NCI-H2196 (cell line): Measurements from ENCODE around the gene AARSD1.
"Not testable (repeated sequence)": the region's sequence is repeated elsewhere in the genome, so short reads cannot be mapped to it uniquely, and the experiment has no call there.

Experiments used
- DNase-seq: peaks from one replicate; lab custom pipeline; 2025; ENCODE audit not compliant: unreplicated experiment; lab: John Stamatoyannopoulos, UW

The AARSD1 gene

DNA sequence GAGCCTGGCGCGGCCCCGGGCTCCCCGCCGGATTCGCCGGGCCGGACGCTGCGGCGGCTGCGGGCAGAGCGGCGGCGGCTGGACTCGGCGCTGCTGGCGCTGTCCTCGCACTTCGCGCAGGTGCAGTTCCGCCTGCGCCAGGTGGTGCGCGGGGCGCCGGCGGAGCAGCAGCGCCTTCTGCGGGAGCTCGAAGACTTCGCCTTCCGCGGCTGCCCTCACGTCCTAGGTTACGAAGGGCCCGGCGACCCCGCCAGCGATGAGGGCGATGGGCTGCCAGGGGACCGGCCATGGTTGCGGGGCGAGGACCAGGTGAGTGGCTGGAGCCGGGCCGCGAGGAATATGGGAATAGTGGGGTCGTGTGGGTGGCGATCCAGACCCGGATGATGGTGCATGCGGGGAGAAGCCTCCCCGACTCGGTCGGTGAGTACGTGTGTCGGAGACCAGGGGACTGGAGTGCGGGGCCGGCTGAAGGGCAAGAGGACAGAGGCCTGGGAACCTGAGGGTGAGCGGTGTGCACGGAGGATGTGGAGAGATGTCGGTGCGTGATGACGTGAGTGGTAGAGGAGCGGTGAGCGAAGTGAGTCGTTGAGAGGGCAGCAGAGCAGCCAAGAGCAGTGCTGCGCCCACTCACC, 16.6 kb upstream of the AARSD1 start:
- DNase-seq = peak; percentile 10

DNA sequence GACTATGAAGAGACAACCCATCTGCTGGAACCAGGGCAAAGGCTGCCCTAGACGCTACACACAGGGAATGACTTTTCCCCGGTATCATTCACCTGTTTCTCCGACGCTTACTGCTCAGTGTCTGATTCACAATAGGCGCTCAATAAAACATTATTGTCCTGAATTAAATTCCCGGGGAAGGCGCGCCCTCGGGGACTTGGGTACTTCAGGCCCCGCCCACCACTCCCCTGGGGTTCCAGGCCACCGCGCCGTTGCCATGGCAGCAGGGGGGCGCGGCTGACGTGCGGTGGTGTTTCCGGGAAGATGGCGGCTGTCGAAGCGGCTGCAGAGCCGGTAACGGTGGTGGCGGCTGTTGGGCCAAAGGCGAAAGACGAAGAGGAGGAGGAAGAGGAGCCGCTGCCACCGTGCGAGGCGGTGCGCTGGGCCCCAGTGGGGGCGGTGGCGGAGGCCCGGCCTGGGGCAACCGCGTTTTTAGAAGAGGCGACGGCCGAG, 16.1 kb upstream of the AARSD1 start, which contains the start of gene RUNDC1:
Gene RUNDC1 (plus strand): TSS at position 292 of the 492 bp plus-strand sequence. CDS start 12 bp downstream, at position 304.
- peak; percentile 84 for DNase-seq

DNA sequence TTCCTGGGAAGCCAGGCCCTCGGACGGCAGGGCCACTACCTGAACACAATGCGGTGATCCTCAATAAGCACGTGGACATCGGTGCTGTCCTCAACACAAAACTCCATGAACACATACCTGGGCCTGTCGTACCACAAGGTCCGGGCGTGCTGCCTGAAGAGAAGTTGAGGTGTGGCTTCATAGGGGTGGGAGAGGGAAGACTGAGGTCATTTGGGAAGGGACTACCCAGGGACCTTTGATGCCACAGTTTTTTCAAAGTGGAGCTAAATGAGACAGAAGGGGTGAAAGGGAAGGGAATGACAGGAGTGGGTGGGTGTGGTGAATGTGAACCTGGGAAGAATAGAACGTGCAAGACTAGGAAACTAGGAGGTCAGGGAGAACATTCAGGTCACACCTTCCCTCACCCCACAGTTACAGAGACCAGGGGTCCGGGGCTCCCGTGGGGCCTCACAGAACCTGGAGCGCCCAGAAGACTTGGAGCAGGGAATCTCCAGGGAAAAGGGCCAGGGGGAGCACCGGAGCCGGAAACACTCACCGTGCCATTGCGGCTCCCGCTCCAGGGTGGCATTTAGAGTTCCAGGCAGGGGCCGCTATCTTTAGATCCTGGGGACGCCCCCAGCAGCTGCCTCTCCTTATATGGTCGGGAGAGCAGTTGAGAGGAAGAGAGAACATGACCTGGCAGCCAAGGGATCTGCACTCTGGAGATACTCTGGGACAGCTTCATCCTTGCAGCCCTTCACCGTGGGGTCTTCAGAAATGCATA, 15.4 kb upstream of the AARSD1 start, which contains the start of gene PTGES3L:
Gene PTGES3L (minus strand): TSS at position 570 of the 763 bp plus-strand sequence. CDS start 27 bp downstream, at position 543.
- DNase-seq = peak; percentile 29

DNA sequence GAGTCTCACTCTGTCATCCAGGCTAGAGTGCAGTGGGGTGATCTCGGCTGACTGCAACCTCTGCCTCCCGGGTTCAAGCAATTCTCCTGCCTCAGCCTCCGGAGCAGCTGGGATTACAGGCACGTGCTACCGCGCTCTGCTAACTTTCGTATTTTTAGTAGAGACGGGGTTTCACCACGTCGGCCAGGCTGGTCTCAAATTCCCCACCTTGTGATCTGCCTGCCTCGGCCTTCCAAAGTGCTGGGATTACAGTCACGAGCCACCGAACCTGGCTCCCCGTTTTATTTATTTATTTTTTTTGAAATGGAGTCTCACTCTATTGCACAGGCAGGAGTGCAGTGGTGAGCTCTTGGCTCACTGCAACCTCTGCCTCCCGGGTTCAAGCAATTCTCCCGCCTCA, 11.4 kb upstream of the AARSD1 start:
- not testable (repeated sequence) for DNase-seq

DNA sequence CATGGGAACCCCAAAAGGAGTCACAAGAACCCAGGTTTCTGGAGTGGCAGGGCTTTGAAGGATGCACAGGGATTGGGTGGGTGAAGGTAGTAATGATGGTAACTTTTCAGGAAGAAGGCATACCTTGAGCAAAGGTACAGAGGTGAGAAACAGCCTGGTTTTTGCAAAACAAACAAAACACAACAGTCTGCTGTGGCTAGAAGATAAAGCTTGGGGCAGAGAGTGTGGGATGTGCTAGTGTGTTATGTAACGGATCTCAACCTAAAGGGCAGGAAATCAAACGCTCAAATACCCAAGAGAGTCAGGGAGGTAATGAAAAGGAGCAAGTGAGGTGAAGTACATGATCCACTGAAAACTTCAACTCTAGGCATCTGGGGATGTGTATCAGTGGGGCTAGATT, 11.0 kb upstream of the AARSD1 start:
- DNase-seq = no peak

DNA sequence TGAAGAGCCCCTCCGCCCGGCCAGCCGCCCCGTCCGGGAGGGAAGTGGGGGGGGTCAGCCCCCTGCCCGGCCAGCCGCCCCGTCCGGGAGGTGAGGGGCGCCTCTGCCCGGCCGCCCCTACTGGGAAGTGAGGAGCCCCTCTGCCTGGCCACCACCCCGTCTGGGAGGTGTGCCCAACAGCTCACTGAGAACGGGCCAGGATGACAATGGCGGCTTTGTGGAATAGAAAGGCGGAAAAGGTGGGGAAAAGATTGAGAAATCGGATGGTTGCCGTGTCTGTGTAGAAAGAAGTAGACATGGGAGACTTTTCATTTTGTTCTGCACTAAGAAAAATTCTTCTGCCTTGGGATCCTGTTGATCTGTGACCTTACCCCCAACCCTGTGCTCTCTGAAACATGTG, 9.1 kb upstream of the AARSD1 start:
- not testable (repeated sequence) for DNase-seq

DNA sequence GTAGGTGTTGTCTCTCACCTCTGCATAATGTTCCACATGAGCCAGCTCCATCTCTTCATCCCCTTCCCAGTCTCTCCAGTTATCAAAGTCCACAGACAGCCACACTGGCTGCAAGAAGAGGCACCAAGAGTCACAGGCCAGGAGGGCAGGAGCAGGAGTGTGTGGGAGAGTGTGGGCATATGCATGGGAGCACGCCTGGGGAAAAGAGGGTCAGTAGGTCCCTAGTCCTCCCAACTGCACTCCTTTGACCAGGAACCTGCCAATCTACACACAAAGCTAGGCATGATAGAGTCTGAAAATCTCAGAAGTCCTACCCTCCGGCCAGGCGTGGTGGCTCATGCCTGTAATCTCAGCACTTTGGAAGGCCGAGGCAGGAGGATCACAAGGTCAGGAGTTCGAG, 7.3 kb upstream of the AARSD1 start:
- DNase-seq = no peak

- DNase-seq = peak; percentile 9
Measured at GRCh38 chr17:42969001-42969581, 4.8 kb upstream of the AARSD1 start.

- no peak for DNase-seq
Measured at GRCh38 chr17:42967925-42968324, 3.7 kb upstream of the AARSD1 start.

DNA sequence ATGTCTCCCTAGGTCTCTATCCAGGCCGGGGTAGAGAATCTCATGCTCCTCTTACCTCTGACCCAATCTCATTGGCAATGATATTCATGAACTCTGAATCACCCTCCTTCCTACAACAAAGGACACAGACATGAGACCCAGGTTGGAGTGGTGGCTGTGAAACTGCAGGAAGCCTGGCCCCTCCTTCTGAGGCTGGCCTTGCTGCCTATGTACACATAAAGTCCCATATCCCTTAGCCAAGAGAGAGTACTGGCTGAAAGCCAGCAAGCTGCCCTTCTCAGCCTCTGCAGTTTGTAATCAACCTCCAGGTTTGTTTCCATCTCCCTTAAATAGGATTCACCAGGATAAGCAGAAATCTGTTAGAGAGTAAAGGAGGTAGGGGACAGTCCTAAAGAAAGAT, 10.6 kb downstream of the AARSD1 start:
- DNase-seq = peak; percentile 54

DNA sequence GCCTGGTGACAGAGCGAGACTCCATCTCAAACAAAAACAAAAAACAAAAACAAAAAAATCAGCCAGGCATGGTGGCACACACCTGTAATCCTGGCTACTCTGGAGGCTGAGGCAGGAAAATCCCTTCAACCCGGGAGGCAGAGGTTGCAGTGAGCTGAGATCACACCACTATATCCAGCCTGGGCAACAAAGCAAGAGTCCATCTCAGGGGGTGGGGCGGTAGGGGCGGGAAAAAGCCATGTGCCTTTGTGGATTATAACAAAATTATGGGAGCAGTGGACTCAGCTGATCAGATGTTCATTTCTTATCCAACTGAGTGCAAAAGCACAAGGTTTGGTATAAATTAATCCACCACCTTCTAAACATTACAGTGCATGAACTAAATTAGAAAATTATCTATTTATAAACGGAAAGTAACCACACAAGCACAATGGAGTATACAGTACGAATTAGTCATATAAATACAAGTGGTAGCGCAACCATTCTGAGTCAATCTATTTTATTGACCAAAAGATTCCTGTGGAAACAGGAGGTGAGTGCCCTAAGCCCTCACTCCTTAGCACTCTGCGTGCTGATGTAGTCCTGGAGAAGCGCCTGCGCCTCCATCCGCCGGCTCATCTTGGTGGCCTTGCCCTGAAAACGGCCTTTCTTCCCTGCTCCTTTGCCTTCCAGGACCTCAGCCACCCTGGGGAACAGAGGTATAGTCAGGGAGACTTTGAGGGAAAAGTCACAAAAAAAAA, 14.0 kb downstream of the AARSD1 start:
- DNase-seq = no peak

DNA sequence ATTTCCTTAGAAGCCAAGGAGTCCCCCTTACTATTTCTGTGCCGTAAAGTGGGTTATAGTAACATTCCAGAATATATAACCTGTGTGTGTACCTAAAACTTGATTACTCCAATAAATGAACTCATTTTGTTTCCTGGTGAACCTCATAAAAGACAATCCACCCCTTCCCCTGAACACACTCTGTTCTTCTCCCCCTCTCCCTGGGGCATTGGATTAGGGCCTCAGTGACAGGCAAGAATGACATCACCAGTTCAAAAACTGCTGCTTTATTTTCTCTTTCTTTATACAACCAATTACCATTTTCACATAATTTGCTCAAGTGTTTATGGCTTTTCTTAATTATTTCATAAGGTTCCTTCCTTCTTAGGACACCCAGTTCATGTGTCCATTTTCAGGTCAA, 17.4 kb downstream of the AARSD1 start:
- DNase-seq = no peak

GRCh38 chr17:42944211-42944610, 20.0 kb downstream of the AARSD1 start:
- DNase-seq = no peak

GRCh38 chr17:42937712-42938596, 26.3 kb downstream of the AARSD1 start:
- DNase-seq = peak; percentile 14

DNA sequence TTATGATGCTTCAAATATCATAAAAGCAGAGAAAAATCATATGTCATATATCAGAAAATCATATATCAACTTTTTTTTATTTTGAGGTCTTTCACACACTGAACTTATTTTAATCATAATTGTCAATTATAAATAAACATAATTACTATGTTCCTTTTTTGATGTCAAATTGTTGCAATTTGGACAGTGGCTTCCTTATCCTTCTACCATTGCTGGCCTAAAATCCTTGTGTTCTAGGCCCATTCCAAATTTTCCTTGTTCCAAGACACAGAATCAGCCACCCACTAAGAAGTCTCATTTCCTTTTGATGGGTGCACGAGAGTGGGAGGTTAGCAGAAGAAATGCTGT, 34.8 kb downstream of the AARSD1 start:
- DNase-seq = no peak

DNA sequence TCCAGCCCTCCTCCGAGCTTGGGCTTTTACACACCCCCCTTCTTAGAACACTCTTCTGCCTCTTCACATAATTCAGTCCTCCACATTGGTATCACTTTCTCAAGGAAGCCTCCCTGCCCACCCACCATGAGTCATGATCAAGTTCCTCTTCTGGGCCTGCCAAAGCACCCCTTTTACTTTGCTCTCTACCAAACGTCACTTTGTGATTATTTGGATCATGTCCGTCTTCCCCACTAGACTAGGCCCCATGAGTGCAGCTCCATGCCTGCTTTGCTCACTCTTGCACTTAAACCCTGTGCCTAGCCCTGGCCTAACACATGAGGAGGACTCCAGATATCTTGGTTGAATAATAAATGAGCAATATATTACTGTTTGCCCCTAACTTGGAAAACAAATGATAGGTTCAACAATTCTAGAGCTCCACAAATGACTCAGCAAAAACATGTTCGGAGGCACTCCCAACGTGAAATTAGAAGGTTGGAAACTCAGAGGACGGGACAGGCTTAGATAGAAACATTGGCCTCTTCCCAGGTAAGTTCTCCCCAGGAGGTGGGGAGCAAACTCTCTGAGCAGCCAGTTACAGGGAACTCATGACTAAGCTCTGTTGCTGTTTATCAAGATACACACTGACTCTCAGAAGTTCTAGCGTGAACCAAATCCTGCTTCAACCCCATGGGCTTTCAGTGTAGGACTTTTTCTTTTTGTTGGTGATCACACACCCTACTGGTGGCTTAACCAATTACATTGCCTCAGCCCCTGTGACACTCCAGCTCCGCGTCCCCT, 35.3 kb downstream of the AARSD1 start:
- DNase-seq = peak; percentile 3

- DNase-seq = no peak
Measured at GRCh38 chr17:42924891-42925290, 39.4 kb downstream of the AARSD1 start.

GRCh38 chr17:42923472-42923871, 40.8 kb downstream of the AARSD1 start:
- not testable (repeated sequence) for DNase-seq

DNA sequence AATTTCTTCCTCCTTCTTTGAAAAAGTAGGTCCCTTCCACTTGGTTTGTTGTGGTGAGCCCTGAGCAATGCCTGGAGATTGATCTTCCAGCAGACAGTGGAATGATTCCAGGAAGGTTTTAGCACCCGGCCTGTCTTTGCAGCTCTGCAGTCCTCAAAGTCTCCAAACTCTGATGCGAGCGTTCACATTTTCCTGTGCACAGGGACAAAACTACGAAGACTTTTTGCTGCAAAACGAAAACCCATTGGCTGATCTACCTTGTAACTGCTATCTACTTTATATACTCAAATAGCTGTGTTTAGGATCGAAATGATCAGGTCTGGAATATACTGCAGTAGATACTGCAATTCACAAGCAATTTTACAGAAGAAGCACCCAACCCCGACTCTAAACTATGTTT, 42.0 kb downstream of the AARSD1 start:
- no peak for DNase-seq

DNA sequence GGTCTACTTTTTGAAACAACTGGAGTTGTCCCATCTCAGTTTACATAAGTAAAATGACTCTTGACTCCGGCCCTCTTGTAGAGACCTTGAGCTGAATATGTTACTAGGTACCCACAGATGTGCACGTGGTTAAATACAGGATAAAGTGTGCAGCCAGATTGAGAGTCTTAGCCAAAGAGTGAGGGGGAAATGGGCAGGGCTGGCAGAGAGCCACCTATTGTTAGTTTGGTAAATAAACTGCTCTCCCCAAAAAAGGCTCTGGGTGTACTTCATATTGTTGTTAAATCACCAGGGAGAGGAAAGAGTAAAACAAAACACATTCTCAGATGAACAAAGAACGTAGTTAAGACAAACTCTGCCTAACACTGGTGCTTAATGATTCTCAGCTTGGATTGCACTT, 43.3 kb downstream of the AARSD1 start:
- DNase-seq = no peak
